ENCODE measurements around the gene SLC25A19. TPM values are rescaled to one million over a fixed set of nuclear protein-coding genes. Genes with fewer than 3 reads are reported as not detected.
"Not testable (repeated sequence)": the region's sequence is repeated elsewhere in the genome, so short reads cannot be mapped to it uniquely, and the experiment has no call there.

SLC25A19 gene
- total RNA-seq, 1 donor from 2014 or later, result 48.4 TPM

- intact Hi-C loops (cut with micrococcal nuclease), result no loop called here
These were observed 18.9 kb upstream of the SLC25A19 start for GRCh38 chr17:75307957-75308731.

GRCh38 chr17:75301502-75302206 lies 12.4 kb upstream of the SLC25A19 start:
- intact Hi-C loops (cut with micrococcal nuclease), result no loop called here

DNA sequence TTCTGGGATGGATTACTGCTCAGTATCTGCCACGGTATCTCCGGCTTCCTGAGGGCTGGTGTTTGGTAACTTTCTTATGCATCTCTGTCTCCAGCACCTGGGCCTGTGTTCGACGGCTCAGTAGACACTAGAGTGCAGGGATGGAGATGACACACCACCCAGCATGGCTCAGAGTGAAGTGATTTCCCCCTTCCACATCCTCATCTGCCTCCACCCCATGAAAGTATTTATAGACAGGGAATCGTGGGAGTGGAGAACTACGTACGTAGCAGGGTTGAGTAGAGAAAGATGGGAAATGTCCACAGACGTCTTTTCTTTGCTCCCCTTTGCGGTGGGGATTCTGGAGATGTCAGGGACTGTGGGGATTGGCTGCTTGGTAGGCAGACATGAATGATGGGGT lies 11.8 kb upstream of the SLC25A19 start:
- intact Hi-C loops (cut with micrococcal nuclease), result no loop called here

DNA sequence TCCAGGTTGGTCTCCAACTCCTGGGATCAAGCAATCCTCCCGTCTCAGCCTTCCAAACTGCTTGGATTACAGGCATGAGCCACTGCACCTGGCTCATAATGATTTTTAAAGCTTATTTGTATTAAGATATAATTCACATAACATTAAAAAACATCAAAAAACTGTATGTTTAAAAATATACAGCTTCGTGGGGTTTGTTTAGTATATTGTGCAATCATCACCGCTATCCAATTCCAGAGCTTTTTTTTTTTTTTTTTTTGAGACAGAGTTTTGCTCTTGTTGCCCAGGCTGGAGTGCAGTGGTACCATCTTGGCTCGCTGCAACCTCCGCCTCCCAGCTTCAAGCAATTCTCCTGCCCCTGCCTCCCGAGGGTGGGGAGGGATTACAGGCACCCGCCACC lies 11.0 kb upstream of the SLC25A19 start:
- intact Hi-C loops (cut with micrococcal nuclease), result no loop called here

DNA sequence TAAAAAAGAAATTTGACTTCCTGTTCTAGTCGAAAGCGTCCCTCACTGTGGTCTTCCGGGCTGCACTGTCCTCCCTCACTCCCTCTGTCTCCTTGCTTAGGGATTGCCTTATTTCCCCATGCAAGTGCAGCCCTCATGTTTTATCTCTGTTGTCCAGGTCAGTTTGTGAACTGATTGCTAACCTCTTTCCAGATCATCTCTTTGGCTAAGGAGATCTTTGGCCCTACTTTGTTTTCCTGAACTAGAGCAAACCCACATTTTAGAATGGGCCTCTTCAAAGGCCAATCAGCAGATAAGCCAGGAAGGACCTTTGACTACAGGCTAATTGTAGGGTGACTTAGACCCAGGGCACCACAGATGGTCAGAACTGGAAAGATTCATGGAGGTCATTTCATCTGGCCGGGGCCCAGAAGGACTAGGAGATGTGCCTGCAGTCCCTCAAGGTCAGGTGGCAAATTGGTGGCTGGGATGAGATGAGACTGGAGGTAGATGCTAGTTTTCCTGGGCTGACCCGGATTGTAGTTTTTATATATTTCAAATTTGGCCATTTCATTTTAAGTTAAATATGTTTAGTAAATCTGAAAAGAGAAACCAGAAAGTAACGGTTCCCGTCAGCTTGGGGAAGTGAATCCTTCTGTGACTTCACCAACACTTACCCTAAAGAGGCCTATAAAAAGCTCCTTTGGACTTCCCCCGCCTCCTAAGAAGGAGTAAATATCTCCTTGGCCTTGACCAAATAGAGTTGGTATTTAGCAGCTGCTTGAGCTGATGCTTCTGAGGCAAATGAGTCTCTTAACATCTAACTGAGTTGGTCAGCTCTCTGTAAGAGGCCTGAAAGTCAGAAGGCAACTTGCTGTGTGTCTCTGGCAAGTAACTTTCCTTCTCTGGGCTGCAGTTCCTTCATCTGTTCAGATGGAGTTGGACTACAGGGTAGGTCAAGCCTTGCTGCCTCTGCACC lies 6.2 kb upstream of the SLC25A19 start:
- intact Hi-C loops (cut with micrococcal nuclease), result loop anchor here (1.0 to 5.0 kb wide), 2 partner anchors 28 to 42 kb away; no protein-coding TSS in a partner anchor

DNA sequence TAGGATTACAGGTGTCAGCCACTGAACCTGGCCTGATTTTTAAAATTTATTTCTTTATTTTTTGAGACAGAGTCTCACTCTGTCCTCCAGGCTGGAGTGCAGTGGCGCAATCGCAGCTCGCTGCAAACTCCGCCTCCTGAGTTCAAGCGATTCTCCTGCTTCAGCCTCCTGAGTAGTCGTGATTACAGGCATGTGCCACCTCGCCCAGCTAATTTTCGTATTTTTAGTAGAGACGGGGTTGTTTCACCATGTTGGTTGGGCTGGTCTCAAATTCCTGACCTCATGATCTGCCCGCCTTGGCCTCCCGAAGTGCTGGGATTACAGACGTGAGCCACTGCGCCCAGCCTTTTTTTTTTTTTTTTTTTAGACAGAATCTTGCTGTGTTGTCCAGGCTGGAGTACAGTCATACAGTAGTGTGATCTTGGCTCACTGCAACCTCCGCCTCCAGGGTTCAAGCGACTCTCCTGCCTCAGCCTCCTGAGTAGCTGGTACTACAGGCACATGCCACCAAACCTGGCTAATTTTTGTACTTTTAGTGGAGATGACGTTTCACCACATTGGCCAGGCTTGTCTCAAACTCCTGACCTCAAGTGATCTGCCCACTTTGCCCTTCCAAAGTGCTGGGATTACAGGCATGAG lies 3.7 kb upstream of the SLC25A19 start:
- intact Hi-C loops (cut with micrococcal nuclease), result not testable (repeated sequence)

DNA sequence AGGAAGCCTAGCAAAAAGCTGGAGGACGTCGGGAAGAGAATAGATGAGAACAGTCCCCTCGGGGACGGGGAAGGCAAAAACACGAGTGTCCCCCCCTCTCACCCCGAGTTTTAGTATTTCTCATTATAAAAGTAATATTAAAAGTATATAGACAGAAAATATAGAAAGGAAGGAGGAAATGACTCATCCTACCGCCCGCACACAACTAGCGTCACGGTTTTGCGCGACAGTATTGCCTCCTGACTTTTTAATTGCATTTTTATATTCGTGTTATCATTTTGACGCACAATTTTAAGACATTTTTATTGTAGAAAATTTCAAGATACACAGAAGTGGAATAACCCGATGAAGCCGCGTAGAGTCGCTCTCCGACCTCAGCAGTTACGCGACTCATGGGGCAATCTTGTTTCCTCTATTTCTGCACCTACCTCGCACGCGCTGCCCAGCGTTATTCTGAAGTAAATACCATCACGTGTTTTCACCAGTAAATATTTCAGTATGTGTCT lies 652 bp upstream of the SLC25A19 start:
- intact Hi-C loops (cut with micrococcal nuclease), result loop anchor here (1.0 to 2.0 kb wide), 14 partner anchors 19 to 494 kb away; partner anchors contain the start of genes ATP5PD, GGA3, GRB2 and KCTD2

DNA sequence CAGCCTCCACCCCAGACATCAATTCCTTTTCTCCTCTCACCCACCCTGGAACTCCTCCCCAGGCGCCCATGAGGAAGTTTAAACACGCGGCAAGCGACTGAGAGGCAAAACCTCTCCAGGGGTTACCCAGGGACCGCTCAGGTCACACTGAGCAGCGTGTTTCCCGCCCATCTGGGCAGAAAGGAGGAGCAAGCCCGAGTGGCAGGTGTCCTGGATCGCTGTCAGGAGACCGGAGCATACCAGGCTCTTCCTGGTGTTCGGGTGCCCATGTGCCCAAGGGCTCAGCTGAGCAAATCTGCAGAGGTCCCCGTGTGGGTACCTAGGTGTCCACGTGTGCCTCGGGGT lies 491 bp downstream of the SLC25A19 start:
- intact Hi-C loops (cut with micrococcal nuclease), result loop anchor here (1.0 to 2.0 kb wide), 14 partner anchors 17 to 496 kb away; partner anchors contain the start of genes ATP5PD, GGA3, GRB2 and KCTD2

DNA sequence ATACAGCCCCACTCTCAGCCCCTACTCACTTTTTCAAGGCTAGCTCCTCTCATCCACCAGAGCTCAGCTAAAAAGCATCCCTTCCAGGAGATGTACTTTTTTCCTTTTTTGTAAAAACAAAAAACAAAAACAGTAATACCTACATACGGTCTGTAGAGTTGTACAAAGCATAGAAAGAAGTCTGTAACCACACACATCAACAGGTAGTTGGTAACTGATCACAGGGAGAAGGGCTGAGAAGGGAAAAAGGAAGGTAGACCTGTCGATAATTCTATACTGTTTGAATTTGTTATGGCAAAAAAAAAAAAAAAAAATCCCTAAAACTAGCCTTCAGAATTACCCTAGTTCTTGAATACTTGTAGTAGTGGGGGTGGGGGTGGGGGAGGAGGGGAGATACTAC lies 874 bp downstream of the SLC25A19 start:
- intact Hi-C loops (cut with micrococcal nuclease), result loop anchor here (2.0 kb wide), 3 partner anchors 168 to 242 kb away; partner anchors contain the start of genes ATP5PD, KCTD2, LLGL2 and TMEM94

DNA sequence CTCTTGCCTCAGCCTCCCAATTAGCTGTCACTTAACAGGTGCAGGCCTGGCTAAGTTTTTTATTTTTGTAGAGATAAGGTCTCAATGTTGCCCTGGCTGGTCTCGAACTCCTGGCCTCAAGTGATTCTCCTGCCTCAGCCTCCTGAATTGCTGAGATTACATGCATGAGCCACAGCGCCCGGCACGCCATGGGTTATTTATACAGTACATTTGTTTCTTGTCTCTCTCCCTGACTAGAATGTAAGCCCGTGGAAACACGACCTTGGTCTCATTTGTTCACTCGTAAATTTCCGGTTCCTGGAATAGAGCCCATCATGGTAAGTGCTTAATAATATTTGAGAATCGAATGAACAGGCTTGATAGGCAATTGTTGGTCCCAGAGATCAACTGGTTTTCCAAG lies 2.0 kb downstream of the SLC25A19 start:
- intact Hi-C loops (cut with micrococcal nuclease), result no loop called here

GRCh38 chr17:75285123-75285522 lies 4.1 kb downstream of the SLC25A19 start:
- intact Hi-C loops (cut with micrococcal nuclease), result no loop called here

DNA sequence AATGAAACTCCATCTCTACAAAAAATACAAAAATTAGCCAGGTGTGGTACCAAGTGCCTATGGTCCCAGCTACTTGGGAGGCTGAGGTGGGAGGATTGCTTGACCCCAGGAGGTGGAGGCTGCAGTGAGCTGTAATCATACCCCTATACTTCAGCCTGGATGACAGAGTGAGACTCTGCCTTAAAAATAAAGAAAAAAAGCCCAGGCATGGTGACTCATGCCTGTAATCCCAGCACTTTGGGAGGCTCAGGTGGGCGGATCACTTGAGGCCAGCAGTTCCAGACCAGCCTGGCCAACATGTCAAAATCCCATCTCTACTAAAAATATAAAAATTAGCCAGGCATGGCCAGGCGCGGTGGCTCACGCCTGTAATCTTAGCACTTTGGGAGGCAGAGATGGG lies 9.0 kb downstream of the SLC25A19 start:
- intact Hi-C loops (cut with micrococcal nuclease), result not testable (repeated sequence)

- intact Hi-C loops (cut with micrococcal nuclease), result no loop called here
These were observed 11.6 kb downstream of the SLC25A19 start for GRCh38 chr17:75277664-75278071.

GRCh38 chr17:75273977-75274708 lies 15.1 kb downstream of the SLC25A19 start:
- intact Hi-C loops (cut with micrococcal nuclease), result loop anchor here (5.0 kb wide), 2 partner anchors 72 to 243 kb away; partner anchors contain the start of genes CASKIN2 and TSEN54

DNA sequence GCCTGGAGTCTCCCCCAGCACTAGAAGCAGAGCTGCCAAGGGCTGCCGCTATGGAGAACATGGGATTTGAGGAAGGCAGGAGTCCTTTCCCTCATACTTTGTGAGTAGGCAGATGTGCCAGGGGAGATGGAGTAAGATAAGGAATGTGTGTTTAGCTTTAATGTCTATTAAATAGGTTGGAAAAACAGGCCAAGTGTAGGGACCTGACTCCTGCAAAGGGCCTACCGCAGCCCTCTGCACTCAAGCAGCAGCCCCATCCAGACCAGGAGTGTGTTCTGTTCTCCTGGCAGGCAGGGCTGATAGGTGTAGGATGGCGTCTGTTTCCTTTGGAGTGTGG lies 16.4 kb downstream of the SLC25A19 start:
- intact Hi-C loops (cut with micrococcal nuclease), result loop anchor here (5.0 kb wide), 2 partner anchors 71 to 244 kb away; partner anchors contain the start of genes CASKIN2 and TSEN54

DNA sequence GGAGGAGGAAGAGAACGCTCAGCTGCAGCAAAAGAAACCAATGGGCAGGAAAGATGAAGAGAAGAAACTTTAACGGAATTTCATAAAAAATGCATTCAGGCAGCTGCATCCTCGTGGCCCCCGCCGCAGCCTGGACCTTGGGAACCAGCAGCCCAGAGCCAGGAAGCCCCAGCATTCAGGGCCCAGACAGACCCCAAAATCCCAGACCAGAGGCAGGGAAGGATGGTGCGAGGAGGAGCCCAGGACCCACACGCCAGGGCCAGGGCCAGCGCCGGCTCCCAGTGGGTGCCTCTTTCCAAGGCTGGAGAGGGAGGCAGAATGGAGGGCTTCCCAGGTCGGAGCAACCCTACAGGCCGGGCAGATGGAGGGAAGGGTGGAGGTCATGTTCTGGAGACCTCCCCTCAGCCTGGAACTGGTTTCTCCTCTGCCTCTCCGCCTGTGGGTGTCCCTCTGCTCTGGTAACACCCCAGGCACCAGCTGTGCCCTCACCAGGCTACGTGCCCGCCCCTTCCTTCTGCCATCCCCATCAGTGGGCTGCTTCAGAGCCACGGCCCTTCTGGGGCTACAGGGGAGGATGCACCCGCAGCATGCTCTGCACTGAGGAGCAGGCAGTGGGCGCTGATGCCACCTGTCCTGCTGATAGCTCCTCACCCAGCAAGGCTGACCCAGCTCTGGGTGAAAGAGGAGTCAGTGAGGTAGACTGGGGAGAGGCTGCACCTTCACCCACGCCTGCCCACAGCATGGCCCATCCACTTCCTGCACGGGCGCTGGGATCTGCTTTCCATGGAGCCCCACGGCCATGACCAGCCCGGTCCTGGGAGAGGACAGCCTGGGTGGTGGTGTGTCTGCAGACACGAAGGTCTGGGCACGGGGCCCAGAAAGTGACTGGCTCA lies 17.0 kb downstream of the SLC25A19 start:
- intact Hi-C loops (cut with micrococcal nuclease), result loop anchor here (1.0 to 5.0 kb wide), 5 partner anchors 17 to 245 kb away; partner anchors contain the start of genes CASKIN2, GRB2, SLC25A19 and TSEN54

- intact Hi-C loops (cut with micrococcal nuclease), result loop anchor here (1.0 to 5.0 kb wide), 5 partner anchors 18 to 246 kb away; partner anchors contain the start of genes CASKIN2, GRB2, SLC25A19 and TSEN54
These were observed 17.8 kb downstream of the SLC25A19 start for GRCh38 chr17:75271233-75271954.

DNA sequence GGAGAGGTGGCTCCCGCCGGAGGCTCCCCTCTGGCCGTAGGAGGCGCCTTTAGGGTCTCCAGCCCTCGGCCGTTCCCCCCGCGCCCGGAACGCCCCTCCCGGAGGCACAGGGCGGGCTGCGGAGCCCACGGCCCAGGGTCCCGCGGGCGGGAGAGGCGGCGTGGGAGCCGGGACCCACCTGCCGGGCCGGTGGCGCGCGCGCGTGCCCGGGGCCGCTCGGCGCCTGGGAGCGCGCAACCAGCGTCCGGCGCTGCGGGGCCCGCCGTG lies 18.3 kb downstream of the SLC25A19 start, which contains the start of gene MIF4GD:
Gene MIF4GD (minus strand): TSS at position 266 of the 267 bp plus-strand sequence. CDS start 1,036 bp downstream, outside the sequence.
- intact Hi-C loops (cut with micrococcal nuclease), result loop anchor here (1.0 to 5.0 kb wide), 7 partner anchors 10 to 246 kb away; partner anchors contain the start of genes CASKIN2, GGA3, GRB2 and MRPS7
